H1 (cell line): ENCODE measurements around the gene ADGRV1.

Source experiments
- BCL11A ChIP-seq, 2 experiments: IDR thresholded peaks; one replicate each; pipeline ENCODE4 v1.6.1; 2011; ENCODE audit warnings: low read depth in 2 of 2, low read length in 2 of 2, mild to moderate bottlenecking in 2 of 2
- CTCF ChIP-seq, 3 experiments: IDR thresholded peaks; 1 replicate in 2 of 3; 2 replicates in 1 of 3; pipeline versions ENCODE4 v1.5.1 to v1.6.1; 2011; ENCODE audit warnings: low read length in 3 of 3, mild to moderate bottlenecking in 3 of 3, inconsistent platforms in 2 of 3, low read depth in 1 of 3, moderate library complexity in 1 of 3; ENCODE audit not compliant: insufficient read depth in 1 of 3; ENCODE audit errors: control extremely low read depth in 1 of 3
- EZH2 ChIP-seq: fragments of 200-600 bp; sonication (generic); IDR thresholded peaks from 2 replicates; pipeline ENCODE4 v1.7.1; 2012; ENCODE audit warnings: low read depth, mild to moderate bottlenecking, moderate library complexity, low read length, inconsistent platforms; ENCODE audit not compliant: severe bottlenecking
- KDM5A ChIP-seq: fragments of 200-600 bp; IDR thresholded peaks from 2 replicates; pipeline ENCODE4 v1.7.1; 2012; ENCODE audit warnings: mild to moderate bottlenecking, low read length, inconsistent platforms, mixed read lengths
- POLR2A ChIP-seq, 2 experiments: IDR thresholded peaks; 1 replicate in 1 of 2; 2 replicates in 1 of 2; pipeline ENCODE4 v1.6.1; 2011; ENCODE audit warnings: low read depth in 2 of 2, low read length in 2 of 2, mild to moderate bottlenecking in 2 of 2; ENCODE audit errors: control extremely low read depth in 1 of 2
- POLR2AphosphoS5 ChIP-seq: IDR thresholded peaks from 2 replicates; pipeline ENCODE4 v1.6.1; 2011; ENCODE audit warnings: low read depth, low read length
- RFX5 ChIP-seq: IDR thresholded peaks from 2 replicates; pipeline ENCODE4 v1.6.1; 2011; ENCODE audit warnings: low read depth, low read length, improper control_type of control experiment, borderline replicate concordance

GRCh38 chr5:90650767-90651166 lies 92.2 kb downstream of the ADGRV1 start:
- TF ChIP-seq EZH2 (no peak), CTCF (IDR thresholded peaks at IDR 0.05; ENCODE audit: control extremely low read depth in 1 of 3, insufficient read depth in 1 of 3, low read depth in 1 of 3, low read length in 3 of 3) (no peak), KDM5A (no peak), POLR2A (IDR thresholded peaks at IDR 0.05; ENCODE audit: control extremely low read depth in 1 of 2, low read depth in 2 of 2, low read length in 2 of 2) (no peak), POLR2AphosphoS5 (no peak), BCL11A (IDR thresholded peaks at IDR 0.05; ENCODE audit: low read depth in 2 of 2, low read length in 2 of 2) (no peak), RFX5 (no peak)
